GM19372 (cell line): ENCODE data around the gene TPM3.
"Not testable (repeated sequence)": the region's sequence is repeated elsewhere in the genome, so short reads cannot be mapped to it uniquely, and the experiment has no call there.

Source experiments
- ATAC-seq: cut with Tn5 transposase; IDR thresholded peaks from one replicate; pipeline ENCODE4 v1.9.1; 2021; ENCODE audit warnings: mild to moderate bottlenecking, low read depth, moderate library complexity; ENCODE audit not compliant: unreplicated experiment

TPM3 gene

DNA sequence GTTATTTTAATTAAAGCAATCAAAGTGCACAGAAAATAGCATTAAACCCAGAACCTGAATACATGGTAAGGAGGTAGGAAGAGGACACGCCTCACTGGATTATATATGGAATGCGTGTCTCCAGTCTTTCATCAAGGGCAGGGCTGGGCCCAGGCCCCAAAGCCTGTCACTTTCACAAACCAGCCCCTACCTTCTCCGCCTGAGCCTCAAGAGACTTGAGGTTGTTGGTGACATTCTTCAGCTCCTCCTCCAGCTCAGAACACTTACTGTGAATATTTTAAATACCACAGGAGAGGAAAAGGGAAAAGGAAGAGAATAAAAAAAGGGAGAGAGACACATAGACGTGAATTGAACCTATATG, 20.7 kb downstream of the TPM3 start:
- no peak for ATAC-seq

DNA sequence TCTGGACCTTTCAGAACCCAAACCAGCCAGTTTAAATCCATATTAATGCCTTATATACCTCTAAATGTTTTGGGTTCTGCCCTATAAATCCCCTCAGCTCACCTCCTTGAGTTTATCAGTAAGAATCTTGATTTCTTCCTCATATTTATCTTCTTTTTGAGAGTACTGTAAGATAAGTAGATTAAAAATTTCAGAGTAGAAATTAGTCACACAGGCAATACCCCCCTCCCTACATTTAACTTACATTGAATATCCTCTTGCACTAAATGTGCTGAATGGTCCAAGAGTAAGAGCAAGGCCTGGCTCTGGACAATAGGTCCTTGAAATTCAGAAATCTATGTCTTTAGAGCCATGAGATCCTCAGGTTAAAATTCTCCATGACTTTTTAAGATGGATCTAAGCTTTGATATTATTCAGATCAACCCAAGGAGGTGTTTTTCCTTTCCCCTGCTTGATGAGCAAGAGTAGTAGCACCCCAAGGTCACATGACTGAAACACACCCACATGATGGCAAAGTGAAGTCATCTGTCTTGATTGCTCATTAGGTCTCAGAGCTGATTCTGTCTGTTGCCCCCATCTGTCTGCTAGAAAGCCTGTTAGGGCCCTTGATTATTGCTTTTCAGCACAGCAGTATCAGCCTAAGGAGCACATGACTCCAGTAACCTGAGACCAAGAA, 21.2 kb downstream of the TPM3 start:
- no peak for ATAC-seq

GRCh38 chr1:154167461-154167860, 24.4 kb downstream of the TPM3 start:
- ATAC-seq = no peak

GRCh38 chr1:154166207-154166606, 25.7 kb downstream of the TPM3 start:
- no peak for ATAC-seq

DNA sequence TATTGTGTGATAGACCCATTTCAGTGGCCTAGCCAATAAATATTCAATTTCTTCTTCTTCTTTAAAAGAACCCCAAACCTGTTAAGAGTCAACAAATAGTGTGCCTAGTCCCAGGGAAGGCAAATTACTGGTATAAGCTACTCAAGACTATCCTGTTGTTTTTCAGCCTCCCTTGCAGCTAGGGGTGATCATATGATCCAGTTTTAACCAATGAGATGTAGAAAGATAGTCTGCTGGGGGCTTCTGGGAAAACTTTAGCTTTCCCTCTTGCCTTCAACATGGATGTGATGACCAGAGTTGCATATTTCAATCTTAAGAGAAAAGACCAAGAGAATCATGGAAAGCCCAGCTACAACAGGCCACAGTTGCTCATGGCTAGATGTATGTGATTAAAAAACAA, 32.3 kb downstream of the TPM3 start:
- ATAC-seq = no peak

GRCh38 chr1:154158307-154159125, 33.4 kb downstream of the TPM3 start:
- ATAC-seq = no peak

- ATAC-seq = peak; percentile 88
Measured at GRCh38 chr1:154157520-154158306, 34.2 kb downstream of the TPM3 start.

DNA sequence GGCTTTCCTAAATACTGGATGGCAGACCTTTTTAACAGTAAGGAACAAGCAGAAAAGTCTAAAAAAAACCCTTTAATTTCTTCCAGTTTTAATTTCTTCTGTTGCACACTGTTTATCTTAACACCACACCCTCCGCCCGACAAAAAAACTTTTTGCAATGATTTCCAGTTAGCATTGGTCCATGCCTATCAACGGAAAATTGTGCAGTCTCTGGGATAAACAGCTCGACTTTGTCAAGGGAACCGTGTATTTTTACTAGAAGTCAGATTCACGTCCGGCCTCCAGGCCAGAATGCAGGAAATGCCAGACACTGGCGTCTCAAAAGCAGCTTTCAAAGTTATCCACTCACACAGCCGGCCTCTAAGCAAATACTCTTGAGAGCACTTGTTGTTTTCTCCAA, 36.6 kb downstream of the TPM3 start:
- ATAC-seq = no peak

DNA sequence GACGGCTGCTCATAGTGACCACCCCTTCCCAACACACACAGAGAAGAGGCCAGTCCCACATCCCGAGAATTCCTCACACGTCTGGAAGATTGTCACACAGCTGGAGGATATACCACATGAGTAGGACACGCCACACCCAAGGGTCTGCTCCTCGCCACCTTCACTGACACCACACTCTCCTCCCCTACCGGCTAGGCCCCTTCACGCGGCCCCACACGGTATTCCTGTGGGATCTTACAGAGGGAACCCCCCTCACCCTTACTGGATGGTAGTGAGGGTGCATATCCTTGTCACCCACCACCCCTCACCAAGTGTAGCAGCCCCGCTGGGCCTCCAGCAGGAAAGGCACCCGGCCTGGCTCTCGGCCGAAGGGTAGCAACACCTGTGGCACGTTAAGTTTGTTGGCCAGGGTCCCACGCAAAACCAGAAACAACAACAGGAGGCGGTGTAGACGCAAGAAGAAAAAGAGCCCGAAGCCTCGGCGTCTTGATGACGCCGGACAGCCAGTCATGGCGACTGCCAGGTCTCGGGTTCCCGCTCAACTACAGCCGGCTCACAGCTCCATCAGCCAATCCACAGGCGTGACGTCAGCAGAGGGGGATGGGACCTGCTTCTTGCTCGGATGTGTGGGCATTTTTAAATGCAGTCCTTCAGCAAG, 37.2 kb downstream of the TPM3 start, which contains the start of gene NUP210L:
TSS of gene NUP210L (minus strand) at position 540 of the 658 bp plus-strand sequence.
- no peak for ATAC-seq

DNA sequence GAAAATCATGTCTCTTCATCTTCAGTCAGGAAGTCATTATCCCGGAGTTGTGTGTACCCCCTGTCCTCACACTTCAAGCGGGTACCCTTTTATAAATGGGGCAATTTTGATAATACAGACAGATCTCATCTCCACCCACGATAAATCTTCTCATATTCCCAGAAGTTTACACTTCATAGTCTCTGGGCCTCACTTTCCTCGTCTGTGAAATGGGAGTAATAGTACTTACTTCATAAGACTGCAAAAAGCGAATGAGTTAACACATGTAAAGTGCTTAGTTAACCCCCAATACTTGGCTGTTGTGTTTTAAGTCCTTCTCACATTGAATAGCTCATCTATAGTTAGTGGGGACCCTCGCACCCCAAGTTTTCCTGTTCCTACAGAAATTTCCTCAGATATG, 37.8 kb downstream of the TPM3 start:
- no peak for ATAC-seq

GRCh38 chr1:154151311-154151710, 40.6 kb downstream of the TPM3 start:
- ATAC-seq = no peak

DNA sequence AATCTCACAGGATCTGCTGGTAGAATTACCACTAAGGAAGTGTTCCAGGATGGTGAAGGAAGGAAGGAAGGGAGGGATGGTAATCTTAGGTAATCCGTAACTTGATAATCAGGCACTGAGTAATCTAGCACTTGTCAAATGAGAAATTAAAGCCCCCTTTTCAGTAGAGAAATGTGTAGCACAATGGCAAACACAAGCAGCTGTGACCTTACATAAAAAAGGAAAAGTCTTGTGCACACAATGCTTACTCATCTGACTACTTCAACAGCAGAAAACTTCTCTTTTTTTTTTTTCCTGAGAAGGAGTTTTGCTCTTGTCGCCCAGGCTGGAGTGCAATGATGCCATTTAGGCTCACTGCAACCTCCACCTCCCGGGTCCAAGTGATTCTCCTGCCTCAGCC, 43.1 kb downstream of the TPM3 start:
- ATAC-seq = no peak

- not testable (repeated sequence) for ATAC-seq
Measured at GRCh38 chr1:154147505-154147904, 44.4 kb downstream of the TPM3 start.

GRCh38 chr1:154145986-154146385, 45.9 kb downstream of the TPM3 start:
- ATAC-seq = no peak

DNA sequence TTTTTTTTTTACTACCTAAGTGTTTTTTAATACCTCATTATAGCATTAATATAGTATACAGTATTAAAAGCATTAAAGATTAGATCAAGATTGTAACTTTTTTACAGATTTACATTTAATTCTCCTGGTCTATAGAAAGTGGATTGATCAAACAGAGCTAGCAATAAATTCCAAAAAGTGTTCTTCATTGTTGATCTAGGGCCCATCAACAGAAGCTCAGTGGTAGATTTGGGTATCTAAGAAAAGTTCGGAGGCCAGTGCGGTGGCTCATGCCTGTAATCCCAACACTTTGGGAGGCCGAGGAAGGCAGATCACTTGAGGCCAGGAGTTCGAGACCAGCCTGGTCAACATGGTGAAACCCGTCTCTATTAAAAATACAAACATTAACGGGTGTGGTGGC, 49.5 kb downstream of the TPM3 start:
- ATAC-seq = no peak

DNA sequence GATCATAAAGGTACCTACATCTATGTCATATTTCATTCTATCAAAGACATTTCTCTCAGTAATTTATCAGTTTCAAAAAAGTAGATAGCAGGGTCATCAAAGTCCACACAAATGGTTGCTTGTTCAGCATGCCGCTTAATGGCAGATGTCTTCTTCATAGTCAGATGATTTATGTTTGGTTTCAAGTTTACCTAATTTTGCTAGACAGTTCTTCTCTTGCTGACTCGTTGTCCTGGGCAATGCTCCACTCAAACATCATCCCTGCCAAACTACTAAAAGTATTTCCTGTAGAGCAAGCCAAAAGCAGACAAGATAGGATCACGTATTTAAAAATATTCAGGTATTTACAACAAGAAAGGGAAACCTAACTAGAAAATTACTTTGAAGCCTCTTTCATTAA, 50.7 kb downstream of the TPM3 start:
- ATAC-seq = no peak

DNA sequence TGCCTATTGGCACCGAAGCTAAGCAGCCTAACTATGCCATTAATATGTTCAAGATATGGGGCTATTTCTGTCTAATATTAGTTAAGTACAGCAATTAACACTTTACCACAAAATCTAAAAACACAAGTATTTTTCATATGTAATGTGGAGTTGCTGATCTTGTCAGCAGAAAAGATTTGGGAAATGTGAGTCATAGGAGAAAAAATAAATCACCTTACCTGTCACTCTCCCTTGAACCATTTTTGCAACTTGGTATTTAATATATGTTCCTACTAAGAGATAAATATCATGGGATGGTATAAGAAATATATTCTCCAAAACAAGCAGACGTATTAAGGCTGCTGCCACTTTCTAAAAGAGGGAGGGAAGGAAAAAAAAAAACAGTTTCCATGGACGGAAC, 54.0 kb downstream of the TPM3 start:
- ATAC-seq = no peak

DNA sequence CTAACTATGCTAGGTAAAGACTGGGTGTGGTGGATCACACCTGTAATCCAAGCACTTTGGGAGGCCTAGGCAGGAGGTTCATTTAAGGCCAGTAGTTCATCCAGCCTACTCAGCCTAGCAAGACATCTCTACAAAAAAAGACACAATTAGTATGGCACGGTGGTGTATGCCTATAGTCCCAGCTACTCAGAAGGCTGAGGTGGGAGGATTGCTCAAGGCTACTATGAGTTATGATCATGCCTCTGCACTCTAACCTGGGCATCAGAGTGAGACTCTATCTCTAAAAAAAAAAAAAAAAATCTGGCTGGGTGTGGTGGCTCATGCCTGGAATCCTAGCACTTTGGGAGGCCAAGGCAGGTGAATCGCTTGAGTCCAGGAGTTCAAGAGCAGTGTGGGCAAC, 58.6 kb downstream of the TPM3 start:
- no peak for ATAC-seq

DNA sequence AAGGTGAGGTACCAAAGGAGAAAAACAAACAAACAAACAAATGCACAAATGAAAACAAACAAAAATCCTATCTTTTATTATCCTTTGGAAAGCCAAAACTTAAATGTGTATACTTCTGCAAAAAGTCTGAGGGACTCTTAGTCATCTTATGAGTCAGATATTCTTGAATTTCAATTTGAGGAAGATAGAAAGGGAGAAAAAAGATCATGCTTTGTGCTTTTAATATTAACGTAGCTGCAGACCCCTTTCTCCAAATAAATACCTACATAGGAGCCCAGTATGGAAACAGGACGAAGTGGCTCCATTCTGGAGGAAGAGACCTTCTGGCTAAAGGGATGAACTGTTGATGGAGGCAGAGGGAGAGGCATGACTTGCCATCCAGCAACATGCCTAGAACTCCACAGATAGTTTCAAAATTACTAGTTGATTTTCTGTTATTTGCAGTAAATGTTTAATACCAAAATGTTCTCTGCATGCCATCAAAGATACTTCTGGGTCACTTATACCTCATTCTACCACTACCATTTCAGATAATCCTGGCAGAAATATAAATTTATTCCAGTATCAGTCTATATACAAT, 62.4 kb downstream of the TPM3 start:
- ATAC-seq = no peak

GRCh38 chr1:154123205-154123604, 68.7 kb downstream of the TPM3 start:
- ATAC-seq = not testable (repeated sequence)
